ENCODE measurements around the gene HS1BP3.
A peak's percentile ranks its signal among the peaks of the same experiment; 100 is the strongest.

The HS1BP3 gene, protein sequence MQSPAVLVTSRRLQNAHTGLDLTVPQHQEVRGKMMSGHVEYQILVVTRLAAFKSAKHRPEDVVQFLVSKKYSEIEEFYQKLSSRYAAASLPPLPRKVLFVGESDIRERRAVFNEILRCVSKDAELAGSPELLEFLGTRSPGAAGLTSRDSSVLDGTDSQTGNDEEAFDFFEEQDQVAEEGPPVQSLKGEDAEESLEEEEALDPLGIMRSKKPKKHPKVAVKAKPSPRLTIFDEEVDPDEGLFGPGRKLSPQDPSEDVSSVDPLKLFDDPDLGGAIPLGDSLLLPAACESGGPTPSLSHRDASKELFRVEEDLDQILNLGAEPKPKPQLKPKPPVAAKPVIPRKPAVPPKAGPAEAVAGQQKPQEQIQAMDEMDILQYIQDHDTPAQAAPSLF

DNA sequence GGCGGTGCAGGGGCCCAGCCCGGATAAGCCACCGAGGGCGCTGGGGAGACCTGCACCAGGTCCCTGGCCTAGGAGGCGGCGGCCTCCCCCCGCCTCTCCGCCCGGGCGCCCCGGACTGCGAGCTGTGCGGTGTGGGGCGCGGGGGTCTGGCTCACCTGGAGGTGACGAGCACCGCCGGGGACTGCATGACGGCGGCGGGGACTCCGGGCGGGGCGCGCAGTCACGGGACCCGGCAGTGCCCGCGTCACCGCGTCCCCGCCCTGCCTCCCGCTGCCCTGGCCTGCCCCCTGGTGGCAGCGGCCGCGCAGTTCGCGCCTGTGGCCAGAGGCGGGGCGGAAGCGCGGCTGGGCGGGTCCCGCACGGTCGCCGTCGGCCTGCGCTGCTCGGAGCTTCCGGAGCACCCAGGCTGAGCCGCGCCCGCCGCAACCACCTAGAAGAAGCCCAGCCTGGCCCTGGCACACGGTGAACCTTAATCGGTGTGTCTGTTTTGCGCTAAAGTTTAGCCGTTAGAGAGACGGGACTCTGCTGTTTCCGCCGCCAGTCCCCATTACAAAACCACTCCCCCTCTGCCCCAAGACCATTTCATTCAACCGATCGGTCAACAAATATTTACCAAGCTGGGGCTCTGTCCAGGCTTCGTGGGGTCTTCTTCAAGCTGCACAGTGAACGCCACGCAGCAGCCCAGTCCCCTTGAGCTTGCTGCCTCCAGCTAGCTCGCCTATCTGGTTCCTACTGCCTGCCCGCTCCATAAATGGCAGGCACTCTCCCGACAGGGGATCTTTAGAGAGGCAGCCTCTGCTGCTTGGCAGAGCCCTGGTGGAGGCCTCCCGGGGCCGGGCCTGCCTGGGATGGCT, at the start of gene HS1BP3:
TSS of gene HS1BP3 (minus strand) at position 222 of the 854 bp plus-strand sequence. CDS start at position 187, 35 bp downstream.
- no peak for DNase-seq (ENCODE audit: low read depth)
- H3K4me3 ChIP-seq (ENCODE audit: low read depth, low read length), result peak within 1 kb of the TSS; percentile 74

DNA sequence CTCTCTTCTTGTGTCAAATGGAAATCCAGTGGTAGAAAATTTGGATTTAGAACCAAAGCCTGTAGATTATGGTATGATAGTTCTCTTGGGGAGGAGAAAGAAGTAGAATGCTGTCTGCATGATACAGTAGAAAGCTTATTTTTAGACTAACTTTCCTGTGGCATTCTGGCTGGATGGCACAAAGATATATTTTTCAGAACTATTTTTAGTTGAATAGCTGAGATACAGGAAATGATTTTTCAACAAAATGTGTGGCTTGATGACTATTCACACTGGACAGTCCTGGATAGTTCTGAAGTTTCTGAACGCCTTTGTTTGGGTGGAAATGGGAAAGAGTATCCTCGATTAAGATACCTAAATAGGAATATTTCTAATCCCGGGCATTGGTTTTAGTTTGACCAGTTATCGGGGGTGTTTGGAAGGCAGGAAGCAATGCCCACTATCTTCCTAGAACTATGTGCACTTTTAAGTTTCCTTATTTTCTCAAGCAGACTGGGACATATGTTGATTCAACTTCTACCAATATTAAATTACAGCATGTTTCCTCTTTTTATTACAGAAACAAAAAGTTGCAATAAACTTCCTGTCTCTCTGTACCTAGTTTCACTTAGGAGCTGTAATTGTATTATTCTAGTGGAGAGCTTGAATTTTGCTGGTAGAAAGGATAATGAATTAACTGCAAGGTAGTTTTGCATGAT, 48.2 kb upstream of the HS1BP3 start:
- DNase-seq (ENCODE audit: low read depth), result no peak
- no peak overlapping the region for H3K4me3 ChIP-seq (ENCODE audit: low read depth, low read length)

DNA sequence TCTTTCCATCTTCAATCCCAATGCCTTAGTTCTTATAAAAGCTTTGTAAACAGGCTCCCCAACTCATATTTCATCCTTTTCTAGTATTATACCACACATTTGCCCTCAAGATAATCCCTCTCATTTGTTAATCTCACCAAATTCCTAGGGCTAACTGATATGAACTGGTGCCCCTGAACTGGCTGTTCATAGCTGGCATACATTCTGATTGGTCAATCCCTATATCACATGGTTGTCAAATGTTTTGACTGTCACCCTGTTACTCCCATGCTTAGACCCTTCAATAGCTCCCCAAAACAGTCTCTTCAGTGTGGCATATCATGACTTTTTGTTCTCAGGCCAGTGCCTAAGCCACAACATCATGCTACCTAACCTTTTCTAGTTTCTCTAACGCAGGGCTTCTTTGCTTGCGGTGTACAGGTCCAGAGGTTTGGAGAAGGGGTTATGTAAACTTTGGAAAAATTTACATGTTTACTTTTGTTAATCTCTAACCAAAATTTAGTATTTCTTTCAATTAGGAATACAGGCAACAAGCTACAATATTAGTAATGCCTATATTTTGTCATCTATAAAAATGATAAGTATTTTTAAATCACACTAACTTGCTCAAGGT, 46.5 kb upstream of the HS1BP3 start:
- no peak for DNase-seq (ENCODE audit: low read depth)

DNA sequence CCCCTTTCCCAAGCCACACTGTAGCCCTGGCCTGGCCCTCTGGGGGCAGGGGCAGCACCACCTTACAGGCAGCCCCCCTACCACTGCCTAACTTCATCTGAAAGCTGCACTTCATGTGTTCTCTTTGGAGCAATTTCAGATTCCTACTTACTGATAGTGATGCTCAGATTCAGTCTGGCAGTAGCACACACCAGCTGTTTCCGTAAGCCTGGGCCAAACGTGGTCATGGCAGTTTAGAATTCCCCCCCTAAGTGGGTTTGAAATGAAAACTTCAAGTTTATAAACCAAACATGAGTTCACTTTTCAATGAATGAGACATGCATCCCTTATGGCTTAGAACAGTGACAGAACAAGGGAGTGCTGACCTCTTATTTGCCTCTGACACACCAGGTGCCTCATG, 45.5 kb upstream of the HS1BP3 start:
- DNase-seq (ENCODE audit: low read depth), result no peak
- H3K4me3 ChIP-seq (ENCODE audit: low read depth, low read length), result no peak overlapping the region

More for the DNA sequence above, 46.5 kb upstream of the HS1BP3 start:
- no peak overlapping the region for H3K4me3 ChIP-seq (ENCODE audit: low read depth, low read length)

DNA sequence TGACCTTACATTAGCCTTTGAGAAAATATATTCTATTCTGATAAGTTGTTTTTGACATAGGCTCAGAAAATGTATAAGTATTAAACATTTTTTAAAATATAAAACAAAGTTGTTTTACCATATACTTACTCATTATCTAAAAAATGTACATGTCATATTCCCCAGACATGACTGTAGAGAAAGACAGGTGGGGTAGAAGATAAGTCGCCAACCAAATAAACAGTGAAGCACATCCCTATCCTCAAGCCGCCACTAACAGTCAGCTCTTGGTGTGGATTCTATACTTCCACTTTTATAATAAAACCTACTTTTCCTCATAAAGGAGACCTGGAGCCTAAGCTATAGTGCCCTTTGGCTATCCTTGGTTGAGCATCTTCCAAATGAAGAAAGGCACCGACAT, 42.4 kb upstream of the HS1BP3 start:
- no peak for DNase-seq (ENCODE audit: low read depth)
- no peak overlapping the region for H3K4me3 ChIP-seq (ENCODE audit: low read depth, low read length)

DNA sequence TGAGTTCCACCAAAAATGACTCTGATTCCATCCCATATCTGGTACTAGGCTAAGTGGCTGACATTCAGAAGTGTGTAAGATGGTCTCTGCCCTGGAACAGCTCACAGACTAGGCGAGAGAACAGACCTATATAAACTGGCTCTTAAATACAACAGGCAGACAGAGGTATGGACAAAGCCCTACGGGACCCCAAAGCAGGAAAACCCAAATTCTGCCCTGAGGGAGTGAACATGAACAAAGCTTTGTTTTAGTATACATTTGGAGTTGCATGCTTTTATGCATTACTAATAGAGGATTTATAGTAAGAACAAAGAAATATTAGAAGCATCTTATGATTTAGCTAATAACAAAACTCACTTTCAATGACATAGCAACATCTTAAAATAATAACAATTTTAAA, 41.2 kb upstream of the HS1BP3 start:
- H3K4me3 ChIP-seq (ENCODE audit: low read depth, low read length), result no peak overlapping the region
- DNase-seq (ENCODE audit: low read depth), result no peak

DNA sequence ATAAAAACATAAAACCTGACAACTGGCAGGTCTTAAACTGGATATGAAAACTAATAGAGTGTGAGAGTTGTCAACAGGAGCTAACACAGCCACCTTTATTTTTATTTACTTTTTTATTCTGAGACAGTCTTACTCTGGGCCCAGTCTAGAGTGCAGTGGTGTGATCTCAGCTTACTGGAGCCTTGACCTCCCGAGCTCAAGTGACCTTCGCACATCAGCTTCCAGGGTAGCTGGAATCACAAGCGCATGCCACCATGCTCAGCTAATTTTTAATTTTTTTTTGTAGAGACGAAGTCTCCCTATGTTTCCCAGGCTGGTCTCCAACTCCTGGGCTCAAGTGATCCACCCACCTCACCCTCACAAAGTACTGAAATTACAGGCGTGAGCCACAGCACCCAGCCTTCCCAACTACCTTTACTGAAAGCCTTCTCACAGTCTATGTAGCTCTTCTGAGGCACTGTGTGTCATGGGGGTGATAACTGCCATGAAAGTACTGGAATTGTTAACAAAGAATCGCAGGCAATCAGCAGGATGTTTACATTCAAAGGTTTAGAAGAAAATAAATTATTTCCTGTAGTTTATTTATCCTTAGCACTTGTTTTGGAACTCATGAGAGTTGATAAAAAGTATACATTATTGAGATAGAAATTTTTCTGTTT, 40.3 kb upstream of the HS1BP3 start:
- no peak for DNase-seq (ENCODE audit: low read depth)

DNA sequence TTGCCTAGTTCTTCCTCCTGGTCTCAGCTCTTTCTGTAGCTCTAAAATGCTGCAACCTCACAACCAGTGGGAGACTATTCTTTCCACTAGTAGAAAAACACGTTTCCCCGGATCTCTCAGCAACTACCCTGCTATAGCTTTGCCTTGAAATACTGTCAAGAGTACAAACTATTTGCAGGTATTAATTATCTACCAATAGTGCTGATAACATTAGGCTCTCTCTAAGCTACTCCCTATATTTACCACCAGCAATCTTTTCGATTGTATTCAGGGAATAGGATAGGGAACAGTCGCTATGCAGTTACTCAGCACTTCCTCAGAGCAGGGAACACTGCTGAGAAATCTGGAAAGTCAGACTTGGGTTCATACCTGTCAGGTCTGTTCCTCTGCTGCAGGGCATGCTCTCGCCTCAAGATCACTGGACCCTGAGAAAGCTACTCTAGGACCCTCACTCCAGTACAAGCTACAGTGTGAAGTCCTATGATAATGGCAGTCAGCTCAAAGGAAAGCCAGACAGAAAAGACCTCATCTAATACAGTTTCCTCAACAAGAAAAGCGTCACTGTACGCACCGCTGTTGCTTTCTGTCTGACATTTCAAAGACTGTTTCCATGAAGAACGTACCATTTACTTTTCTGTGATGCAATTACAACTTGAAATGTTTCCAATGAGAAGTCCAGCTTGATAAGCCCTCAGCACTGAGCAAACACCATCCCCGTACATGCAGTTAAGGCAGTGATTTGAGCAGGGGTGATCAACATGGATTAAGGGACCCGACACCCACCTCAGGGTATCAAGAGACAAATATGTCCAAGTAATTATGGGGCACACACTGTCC, 38.7 kb upstream of the HS1BP3 start:
- no peak overlapping the region for H3K4me3 ChIP-seq (ENCODE audit: low read depth, low read length)
- DNase-seq (ENCODE audit: low read depth), result no peak

More for the DNA sequence above, 40.3 kb upstream of the HS1BP3 start:
- H3K4me3 ChIP-seq (ENCODE audit: low read depth, low read length), result no peak overlapping the region

DNA sequence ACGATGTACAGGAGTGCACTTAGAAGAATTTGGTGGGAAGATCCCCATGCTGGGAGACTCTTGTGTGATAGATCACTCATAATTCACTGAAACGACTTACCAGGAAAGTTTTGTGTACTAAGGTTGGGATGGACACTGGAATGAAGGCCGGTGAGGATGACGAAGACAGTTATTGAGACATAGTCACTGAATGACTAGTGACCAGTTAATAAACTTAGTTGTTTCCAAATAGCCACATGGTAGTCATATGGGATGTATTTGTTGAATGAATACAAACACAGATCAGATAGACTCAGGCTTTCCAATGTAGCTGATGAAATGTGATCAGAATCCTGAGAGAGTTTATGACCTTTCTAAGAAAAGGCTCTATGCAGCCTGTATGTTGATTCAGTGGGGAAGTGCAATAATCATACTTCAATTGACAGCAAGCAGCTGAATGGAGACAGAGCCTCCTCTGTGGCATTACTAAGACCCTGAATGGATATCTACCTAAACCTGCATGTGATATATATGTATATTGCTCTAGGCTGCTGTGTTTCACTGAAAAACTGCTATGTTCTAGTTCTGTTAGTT, 36.4 kb upstream of the HS1BP3 start:
- DNase-seq (ENCODE audit: low read depth), result no peak
- H3K4me3 ChIP-seq (ENCODE audit: low read depth, low read length), result no peak overlapping the region

DNA sequence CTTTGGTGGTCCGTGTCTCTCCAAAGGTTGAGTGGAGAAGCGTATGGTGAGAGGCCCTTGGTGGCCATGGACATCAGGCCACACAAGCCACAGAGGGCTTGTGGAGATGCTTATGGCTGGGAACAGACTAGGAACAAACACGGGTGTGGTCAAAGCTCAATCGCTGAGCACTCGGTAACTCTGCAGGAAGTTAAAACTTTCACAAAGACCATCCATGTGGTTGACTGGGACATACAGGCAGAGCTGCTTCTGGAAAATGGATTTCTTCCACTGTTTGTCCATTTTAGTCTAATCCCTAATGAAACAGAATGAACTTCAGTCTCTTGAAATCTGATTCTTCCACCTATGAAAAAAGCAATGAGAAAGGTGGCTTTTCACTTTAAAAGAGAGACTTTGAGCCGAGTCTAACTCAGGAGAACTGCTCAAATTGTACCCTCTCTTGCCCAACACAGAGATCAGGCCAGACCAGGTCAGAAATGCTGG, 33.7 kb upstream of the HS1BP3 start:
- H3K4me3 ChIP-seq (ENCODE audit: low read depth, low read length), result no peak overlapping the region
- no peak for DNase-seq (ENCODE audit: low read depth)

DNA sequence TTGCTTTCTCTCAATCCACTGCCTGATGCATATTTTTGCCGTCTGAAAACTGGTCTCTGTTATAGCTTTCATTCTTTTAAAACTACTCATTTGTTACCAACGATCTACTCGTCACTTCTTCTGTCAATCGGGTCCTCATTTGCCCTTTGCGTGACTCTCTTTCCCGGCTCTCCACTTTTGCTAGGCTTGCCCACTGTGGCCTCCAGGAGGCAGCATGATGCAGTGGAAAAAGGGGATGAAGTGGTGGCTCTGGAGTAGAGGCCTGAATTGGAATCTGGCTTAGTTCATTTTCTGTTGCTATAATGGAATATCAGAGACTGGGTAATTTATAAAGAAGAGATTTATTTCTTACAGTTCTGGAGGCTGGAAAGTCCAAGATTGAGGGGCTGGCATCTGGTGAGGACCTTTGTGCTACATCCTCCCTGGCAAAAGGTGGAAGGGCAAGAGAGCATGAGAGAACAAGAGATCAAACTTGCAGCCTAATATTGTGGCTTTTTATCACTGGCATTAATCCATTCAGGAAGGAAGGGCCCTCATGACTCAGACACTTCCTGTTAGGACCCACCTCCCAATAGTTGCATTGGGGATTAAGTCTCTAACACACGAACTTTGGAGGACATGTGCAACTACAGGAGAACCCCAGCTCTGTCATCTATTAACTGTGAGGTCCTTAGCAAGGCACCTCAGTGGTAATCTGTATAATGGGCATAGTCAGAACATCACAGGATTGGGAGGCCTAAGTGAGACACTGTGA, 31.4 kb upstream of the HS1BP3 start:
- no peak for DNase-seq (ENCODE audit: low read depth)
- H3K4me3 ChIP-seq (ENCODE audit: low read depth, low read length), result no peak overlapping the region

DNA sequence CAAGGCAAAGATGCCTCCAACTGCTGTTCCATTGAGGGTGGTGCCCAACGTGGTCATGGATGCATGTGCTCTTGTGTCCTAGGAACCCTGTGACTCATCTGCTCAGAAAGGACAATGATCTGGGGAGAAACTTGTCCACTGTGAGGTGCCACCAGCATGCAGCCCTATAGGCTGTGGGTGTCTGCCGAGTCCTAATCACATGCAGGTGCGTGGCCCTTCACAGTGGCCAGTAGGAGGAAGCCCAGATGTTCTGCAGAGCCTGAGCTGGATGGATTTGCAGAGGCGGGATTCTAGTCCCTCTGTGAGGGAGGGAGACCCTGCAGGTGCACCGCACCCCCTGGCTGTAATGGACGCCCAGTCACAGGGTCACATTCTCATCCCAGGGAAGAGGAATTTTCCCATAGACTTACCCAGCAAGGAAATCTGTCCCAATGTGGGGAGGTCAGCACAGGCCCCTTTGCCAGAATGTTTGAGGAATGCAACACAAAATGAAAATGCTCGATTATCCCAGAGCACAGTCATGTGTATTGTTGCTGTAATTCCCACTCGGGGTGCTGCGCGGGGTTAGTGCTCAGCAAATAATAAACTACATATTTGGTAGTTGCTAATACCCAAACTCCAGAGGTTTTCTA, 30.0 kb upstream of the HS1BP3 start:
- DNase-seq (ENCODE audit: low read depth), result no peak
- no peak overlapping the region for H3K4me3 ChIP-seq (ENCODE audit: low read depth, low read length)

DNA sequence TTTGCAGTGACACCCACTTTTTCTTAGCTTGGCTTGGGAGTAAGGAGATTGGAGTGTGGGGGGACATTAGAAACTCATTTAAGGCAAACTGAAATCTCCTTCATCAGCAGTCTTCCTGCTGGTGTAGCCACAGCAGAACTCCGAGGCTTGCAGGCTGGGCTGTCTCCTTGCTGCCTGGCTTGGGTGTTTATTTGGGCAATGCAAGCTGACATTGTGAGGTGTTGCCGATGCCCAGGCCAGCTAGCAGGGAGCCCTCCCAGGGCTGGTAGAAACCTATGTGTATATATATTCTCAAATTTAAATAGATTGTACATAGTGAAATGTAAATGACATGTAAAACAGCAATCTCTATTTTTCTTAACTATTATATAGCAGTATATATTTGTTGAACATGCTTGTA, 27.9 kb upstream of the HS1BP3 start:
- DNase-seq (ENCODE audit: low read depth), result no peak
- H3K4me3 ChIP-seq (ENCODE audit: low read depth, low read length), result no peak overlapping the region

DNA sequence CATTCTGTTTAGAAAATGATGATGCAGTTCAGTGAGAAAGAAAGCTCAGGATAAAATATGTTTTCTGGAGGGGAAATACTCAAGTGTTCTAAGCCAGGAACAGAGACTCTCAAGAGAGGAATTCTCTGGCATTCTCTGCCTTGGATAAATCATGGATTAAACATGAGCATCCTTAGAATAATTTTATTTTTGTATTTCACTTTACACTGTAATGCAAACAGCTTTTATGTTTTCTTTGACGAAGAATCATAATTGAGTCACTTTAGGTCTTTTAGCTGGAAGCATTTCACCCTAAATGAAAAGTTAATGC, 27.1 kb upstream of the HS1BP3 start:
- no peak for DNase-seq (ENCODE audit: low read depth)
- H3K4me3 ChIP-seq (ENCODE audit: low read depth, low read length), result no peak overlapping the region

DNA sequence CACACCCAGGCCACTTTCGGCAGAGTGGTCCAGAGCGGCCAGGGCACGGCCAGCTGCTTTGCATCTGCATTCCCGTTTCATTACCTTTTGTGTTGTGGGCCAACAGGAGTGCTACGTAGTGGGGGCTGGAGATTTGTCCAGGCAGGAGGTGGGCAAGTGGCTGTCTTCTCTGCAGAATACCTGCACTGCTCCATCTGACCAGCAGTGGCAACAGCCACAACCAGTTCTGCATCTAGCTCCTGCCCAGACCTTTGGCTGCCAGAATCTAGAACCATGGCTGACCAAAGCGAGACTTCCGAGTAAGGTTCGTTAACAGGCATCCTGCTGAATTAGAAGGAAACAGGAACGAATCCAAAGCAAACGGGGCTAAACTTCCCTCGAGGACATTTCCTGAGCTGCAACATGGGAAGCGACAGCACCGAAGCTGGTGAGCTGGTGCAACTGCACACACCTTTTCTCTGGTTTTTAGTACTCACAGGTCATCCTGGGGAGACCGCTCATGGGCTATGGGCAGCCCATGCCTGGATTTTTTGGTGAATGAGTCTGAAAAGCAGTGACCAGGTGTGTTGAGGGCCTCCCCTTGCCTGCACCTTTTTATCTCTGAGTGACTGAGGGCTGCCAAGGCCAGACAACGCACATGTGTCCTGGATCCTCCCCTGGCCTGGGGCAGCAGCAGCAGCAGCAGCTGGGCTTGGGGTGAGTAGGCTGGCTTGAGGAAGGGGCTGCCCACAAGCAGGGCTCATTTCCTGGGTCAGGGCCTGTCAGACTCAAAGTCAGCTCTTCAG, 26.6 kb upstream of the HS1BP3 start:
- no peak for DNase-seq (ENCODE audit: low read depth)
- no peak overlapping the region for H3K4me3 ChIP-seq (ENCODE audit: low read depth, low read length)

Measured in skeletal muscle cell (primary cell).